ENCODE results near the gene DOHH.

DOHH gene

DNA sequence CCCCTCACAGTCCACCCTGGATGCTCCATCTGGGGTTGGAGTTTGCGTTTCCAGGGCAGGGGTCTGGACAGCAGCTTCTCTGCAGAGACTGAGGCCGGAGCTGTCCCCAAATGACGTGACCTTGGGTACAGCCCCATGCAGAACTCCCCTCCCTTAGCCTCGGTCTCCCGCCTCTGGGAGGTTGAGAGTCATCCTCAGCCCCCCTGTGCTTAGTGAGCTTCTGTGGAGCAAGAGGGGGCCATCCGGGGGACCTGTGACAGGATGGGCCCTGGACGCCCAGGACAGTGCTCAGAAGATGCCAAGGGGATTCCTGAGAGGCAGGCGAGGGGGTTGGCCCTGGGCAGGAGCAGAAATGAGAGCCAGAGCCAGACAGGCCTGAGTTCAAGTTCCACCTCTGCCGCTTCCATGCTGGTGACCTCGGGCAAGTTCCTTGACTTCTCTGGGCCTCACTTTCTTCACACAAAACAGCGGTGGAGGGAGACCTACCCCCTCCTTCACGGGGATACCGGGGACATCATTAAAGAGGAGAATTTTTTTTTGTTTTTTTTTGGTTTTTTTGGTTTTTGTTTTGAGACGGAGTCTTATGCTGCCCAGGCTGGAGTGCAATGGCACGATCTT lies 40.4 kb downstream of the DOHH start:
- TF ChIP-seq, protein P1, sequence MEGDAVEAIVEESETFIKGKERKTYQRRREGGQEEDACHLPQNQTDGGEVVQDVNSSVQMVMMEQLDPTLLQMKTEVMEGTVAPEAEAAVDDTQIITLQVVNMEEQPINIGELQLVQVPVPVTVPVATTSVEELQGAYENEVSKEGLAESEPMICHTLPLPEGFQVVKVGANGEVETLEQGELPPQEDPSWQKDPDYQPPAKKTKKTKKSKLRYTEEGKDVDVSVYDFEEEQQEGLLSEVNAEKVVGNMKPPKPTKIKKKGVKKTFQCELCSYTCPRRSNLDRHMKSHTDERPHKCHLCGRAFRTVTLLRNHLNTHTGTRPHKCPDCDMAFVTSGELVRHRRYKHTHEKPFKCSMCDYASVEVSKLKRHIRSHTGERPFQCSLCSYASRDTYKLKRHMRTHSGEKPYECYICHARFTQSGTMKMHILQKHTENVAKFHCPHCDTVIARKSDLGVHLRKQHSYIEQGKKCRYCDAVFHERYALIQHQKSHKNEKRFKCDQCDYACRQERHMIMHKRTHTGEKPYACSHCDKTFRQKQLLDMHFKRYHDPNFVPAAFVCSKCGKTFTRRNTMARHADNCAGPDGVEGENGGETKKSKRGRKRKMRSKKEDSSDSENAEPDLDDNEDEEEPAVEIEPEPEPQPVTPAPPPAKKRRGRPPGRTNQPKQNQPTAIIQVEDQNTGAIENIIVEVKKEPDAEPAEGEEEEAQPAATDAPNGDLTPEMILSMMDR (IDR thresholded peaks at IDR 0.05) = no peak

GRCh38 chr19:3459089-3459881 lies 41.2 kb downstream of the DOHH start:
- TF ChIP-seq, protein P1 (IDR thresholded peaks at IDR 0.05) = no peak

- TF ChIP-seq, protein P1 (IDR thresholded peaks at IDR 0.05) = no peak
These were observed 42.0 kb downstream of the DOHH start for GRCh38 chr19:3458229-3459088.

DNA sequence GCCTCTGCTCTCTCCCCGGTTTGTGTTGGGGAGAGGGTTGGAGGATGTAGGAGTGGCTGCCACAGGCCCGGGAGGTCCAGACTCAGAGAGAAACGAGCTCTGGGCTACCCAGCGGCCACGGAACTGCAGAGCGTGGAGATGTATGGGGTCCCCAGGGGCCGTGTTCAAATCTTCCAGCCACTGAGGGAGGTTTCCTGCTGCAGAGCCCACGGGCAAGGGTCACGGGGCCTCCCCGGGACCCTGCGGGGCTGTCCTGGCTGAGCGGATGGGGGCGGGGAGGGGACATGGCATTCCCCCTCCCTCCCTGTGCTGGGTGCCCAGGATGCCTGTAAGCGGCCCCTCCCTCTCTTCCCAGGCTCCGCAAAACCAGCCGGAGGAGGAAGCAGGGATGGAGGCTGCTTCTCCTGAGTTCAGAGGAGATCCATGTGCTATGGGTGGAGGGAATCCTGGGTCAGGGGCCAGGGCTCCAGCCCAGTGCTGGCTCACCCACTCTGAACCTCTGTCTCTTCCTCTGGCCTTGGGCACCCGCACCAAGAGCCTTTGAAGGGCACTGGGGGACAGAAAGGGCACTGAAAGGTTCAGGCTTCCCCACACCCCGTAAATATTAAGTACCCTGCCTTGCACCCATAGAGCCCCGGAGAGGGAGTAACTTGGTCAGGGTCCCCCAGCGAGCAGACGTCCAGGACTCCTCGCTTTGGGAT lies 42.8 kb downstream of the DOHH start:
- TF ChIP-seq, protein P1 (IDR thresholded peaks at IDR 0.05) = no peak

DNA sequence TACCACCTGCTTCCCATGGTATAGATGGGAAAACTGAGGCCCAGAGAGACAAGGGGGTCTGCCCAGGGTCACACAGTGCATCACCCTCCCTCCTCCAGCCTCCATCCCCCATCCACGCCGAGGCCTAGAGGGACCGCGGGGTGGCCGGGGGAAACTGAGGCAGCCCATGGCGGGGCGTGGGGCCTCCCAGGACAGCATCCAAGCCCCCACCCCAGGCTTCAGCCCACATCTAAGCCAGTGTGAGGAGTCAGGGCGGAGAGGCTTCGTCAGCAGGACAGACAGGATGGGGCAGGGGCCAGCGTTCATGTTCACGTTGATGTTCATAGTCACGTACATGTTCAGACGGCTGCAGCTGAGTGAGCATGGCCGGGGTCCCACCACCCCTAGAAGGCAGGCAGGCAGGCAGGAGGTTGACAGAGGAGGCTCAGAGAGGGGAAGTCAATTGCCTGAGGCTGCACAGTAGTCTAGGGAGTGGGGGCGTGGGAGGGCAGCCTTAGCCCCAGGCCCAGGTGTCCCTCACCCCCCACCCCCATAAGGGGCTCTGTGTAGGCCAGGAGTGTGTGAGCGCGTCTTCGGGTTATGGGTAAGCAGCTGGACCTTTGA lies 43.4 kb downstream of the DOHH start:
- TF ChIP-seq, protein P1 (IDR thresholded peaks at IDR 0.05) = no peak

DNA sequence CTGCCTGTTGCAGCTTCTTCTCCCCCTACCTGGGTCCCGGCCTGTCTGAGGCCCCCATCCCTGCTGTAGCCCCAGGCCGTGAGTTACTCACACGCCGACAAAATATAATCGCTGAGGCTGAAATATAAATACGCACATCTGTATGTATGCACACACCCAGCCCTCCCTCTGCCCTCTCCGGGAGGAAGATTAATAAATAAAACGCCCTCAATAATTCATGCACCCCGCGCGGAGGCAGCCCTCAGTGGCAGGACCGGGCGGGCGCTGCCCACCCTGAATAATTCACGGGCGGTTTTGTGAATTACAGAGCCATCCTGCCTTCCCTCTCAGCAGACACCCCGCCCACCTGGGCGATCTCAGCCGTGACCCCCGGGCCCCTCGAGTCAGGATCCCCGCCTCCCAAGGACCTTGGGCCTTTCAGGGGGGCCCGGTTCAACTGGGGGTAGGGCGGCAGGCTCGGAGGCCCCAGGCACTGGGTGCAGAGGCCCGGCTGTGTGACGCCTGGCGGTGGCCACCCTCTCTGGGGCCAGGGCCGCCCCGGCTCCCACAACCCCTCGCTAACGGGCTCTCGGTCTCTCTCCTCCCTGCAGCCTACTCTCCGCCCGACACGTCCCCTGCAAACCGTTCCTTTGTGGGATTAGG lies 44.4 kb downstream of the DOHH start:
- TF ChIP-seq, protein P1 (IDR thresholded peaks at IDR 0.05) = no peak
